ENCODE data around the gene STRIP2.
"Not testable (repeated sequence)": the region's sequence is repeated elsewhere in the genome, so short reads cannot be mapped to it uniquely, and the experiment has no call there.

The STRIP2 gene

DNA sequence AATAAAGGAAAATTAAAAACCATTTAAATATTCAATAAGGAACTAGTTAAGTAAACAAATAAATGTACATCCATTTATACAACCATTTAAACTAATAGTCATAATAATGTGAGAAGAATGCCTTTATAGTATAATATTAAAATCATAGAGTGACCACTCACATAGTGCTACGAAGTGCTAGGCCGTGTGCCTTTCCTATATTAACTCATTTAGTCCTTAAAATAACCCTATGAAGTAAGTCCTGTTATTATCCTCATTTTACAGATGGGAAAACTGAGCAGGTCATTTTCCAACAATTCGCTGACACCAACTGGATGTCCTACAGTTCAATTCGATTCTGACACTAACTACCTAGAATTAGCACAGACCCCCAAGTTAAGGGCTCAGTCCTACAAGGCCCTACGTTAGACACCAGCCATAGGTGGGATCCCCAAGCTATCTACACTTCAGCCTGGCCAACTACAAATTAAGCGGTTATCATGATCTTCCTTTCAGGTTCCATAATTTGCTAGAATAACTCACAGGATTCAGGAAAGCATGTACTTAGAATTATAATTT is 4.1 kb downstream of the STRIP2 start:
- peaks cover 9% of the 10 kb centered on the region in 2 donors for H3K4me1 ChIP-seq (ENCODE audit: control insufficient read depth in 2 of 2, insufficient read depth in 2 of 2, low read length in 2 of 2)
- no peaks in the 10 kb centered on the region for H3K9me3 ChIP-seq (ENCODE audit: control insufficient read depth in 2 of 2, low read length in 2 of 2)
- no peak overlapping the region for H3K27ac ChIP-seq (ENCODE audit: low read depth in 2 of 2, low read length in 2 of 2)
- H3K9ac ChIP-seq (ENCODE audit: low read depth in 1 of 2, low read length in 2 of 2) = no peak overlapping the region
- peaks cover 9 to 12% of the 10 kb centered on the region in 2 donors for H3K27me3 ChIP-seq (ENCODE audit: control insufficient read depth in 2 of 2, insufficient read depth in 2 of 2, low read length in 2 of 2)
- no peak overlapping the region for H3K4me3 ChIP-seq (ENCODE audit: low read length in 2 of 2)
- no peaks in the 10 kb centered on the region for H3K36me3 ChIP-seq (ENCODE audit: control insufficient read depth in 2 of 2, insufficient read depth in 2 of 2, low read length in 2 of 2)

DNA sequence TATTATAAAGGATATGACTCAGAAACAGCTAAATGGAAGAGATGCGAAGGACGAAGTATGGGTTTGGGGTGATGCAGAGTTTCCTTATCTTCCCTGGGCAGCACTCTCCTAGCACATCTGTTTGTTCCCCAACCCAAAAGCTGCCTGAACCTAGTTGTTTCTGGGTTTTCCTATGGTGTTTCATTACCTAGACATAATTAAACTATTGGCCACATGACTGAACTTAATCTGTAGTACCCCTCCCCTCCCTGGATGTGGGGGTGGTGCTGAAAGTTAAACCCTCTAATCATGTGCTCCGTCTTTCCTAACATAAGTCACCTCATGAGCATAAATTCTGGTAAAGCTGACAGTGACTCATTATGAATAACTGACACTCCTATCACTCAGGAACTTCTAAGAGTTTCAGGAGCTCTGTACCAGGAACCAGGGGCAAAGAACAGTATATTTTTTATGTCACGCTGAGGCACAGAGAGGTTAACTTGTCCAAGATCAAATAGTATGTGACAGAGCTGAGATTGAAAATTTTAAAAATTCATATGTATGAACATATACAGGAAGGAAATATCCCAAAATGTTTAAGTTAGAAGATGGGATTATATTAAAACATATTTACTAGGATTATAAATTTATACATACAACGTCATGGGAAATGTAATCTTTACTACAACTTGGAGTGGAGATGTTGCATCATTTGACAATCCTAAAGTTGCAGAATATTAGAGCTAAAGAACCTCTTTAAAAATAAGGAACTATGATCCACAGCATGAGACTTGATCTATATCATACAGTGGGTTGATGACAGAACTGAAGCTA is 4.8 kb downstream of the STRIP2 start:
- Histone ChIP-seq H3K9me3 (ENCODE audit: control insufficient read depth in 2 of 2, low read length in 2 of 2) (no peaks in the 10 kb centered on the region), H3K9ac (ENCODE audit: low read depth in 1 of 2, low read length in 2 of 2) (no peak overlapping the region), H3K27ac (ENCODE audit: low read depth in 2 of 2, low read length in 2 of 2) (no peak overlapping the region), H3K4me3 (ENCODE audit: low read length in 2 of 2) (no peak overlapping the region), H3K4me1 (ENCODE audit: control insufficient read depth in 2 of 2, insufficient read depth in 2 of 2, low read length in 2 of 2) (peaks cover 6% of the 10 kb centered on the region in 2 donors), H3K36me3 (ENCODE audit: control insufficient read depth in 2 of 2, insufficient read depth in 2 of 2, low read length in 2 of 2) (no peaks in the 10 kb centered on the region), H3K27me3 (ENCODE audit: control insufficient read depth in 2 of 2, insufficient read depth in 2 of 2, low read length in 2 of 2) (peaks cover 9 to 11% of the 10 kb centered on the region in 2 donors)

DNA sequence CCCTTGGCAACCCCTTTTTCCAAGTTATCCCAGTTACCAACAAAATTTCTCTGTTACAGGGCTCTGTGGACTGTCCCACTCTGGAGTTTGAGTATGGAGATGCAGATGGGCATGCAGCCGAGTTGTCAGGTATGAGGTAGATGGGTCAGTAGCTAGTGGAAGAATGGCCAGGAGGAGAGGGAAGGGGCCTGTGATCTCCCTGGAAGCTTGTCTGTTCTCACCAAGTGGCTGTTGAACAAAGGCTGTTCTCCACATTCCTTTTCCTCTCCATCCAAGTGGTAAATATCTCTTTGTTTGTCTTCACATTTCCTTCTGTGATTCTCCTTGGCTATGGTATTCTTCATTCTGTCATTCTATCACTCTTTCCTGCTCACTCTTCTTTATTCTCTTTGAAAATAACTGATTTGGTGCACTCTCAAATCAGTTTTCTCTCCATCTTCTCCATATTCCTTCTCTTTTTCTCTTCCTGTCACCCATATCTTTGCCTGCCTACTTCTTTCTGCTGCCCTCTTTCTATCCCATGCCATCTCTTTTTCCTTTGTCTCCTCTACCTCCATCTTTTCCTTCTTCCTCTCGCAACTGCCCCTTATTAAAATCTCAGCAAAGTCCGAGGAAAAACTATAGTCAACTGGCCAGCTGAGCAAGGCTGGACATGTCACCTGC is 5.9 kb downstream of the STRIP2 start:
- Histone ChIP-seq H3K36me3 (ENCODE audit: control insufficient read depth in 2 of 2, insufficient read depth in 2 of 2, low read length in 2 of 2) (no peaks in the 10 kb centered on the region), H3K27me3 (ENCODE audit: control insufficient read depth in 2 of 2, insufficient read depth in 2 of 2, low read length in 2 of 2) (peaks cover 3 to 8% of the 10 kb centered on the region in 2 donors), H3K4me1 (ENCODE audit: control insufficient read depth in 2 of 2, insufficient read depth in 2 of 2, low read length in 2 of 2) (peaks cover under 1% of the 10 kb centered on the region in 2 donors), H3K9ac (ENCODE audit: low read depth in 1 of 2, low read length in 2 of 2) (no peak overlapping the region), H3K9me3 (ENCODE audit: control insufficient read depth in 2 of 2, low read length in 2 of 2) (no peaks in the 10 kb centered on the region), H3K4me3 (ENCODE audit: low read length in 2 of 2) (no peak overlapping the region), H3K27ac (ENCODE audit: low read depth in 2 of 2, low read length in 2 of 2) (no peak overlapping the region)

DNA sequence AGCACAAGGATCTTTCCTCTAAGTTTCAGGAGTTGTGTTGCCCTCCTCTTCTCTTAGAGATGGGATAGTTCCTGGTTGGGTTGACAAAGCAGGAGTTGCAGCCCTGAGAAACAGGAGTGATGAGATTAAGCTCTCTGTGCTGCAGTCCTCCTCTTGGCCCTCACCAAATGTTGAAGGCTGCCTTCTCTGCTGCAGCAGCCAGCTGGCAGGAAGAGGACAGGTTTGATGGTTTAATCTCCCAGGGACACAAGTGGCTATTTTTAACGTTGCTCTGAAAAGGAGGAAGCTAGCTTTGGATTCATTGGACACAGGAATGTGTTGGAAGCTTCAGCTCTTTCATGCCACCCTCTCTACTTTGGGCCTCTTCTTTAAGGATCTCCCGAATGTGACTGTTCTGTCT is 9.4 kb downstream of the STRIP2 start:
- Histone ChIP-seq H3K27ac (ENCODE audit: low read depth in 2 of 2, low read length in 2 of 2) (no peak overlapping the region), H3K4me1 (ENCODE audit: control insufficient read depth in 2 of 2, insufficient read depth in 2 of 2, low read length in 2 of 2) (no peaks in the 10 kb centered on the region), H3K9ac (ENCODE audit: low read depth in 1 of 2, low read length in 2 of 2) (no peak overlapping the region), H3K9me3 (ENCODE audit: control insufficient read depth in 2 of 2, low read length in 2 of 2) (no peaks in the 10 kb centered on the region), H3K27me3 (ENCODE audit: control insufficient read depth in 2 of 2, insufficient read depth in 2 of 2, low read length in 2 of 2) (no peaks in the 10 kb centered on the region), H3K36me3 (ENCODE audit: control insufficient read depth in 2 of 2, insufficient read depth in 2 of 2, low read length in 2 of 2) (no peaks in the 10 kb centered on the region), H3K4me3 (ENCODE audit: low read length in 2 of 2) (no peak overlapping the region)

DNA sequence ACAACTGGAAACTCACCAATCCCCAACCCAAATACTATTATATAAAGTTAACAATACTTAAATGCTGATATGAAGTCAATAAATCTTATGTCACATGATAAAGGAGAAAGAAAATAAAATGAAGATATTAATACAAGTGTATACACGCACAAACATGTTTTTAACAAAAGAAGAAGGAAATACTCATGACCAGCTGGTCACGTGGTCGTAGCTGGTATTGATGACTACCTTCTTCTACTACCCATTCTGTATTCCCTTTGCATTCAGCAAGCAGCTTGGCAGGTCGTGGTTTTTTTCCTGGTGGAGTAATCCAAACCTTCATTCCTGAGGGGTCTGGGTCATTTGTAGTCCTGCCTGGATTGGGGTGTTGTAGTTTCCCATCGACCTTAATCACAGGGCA is 10.5 kb downstream of the STRIP2 start:
- H3K9ac ChIP-seq (ENCODE audit: low read depth in 1 of 2, low read length in 2 of 2); H3K36me3 ChIP-seq (ENCODE audit: control insufficient read depth in 2 of 2, insufficient read depth in 2 of 2, low read length in 2 of 2); H3K27me3 ChIP-seq (ENCODE audit: control insufficient read depth in 2 of 2, insufficient read depth in 2 of 2, low read length in 2 of 2); H3K27ac ChIP-seq (ENCODE audit: low read depth in 2 of 2, low read length in 2 of 2); H3K9me3 ChIP-seq (ENCODE audit: control insufficient read depth in 2 of 2, low read length in 2 of 2); H3K4me3 ChIP-seq (ENCODE audit: low read length in 2 of 2); H3K4me1 ChIP-seq (ENCODE audit: control insufficient read depth in 2 of 2, insufficient read depth in 2 of 2, low read length in 2 of 2): not testable (repeated sequence)

DNA sequence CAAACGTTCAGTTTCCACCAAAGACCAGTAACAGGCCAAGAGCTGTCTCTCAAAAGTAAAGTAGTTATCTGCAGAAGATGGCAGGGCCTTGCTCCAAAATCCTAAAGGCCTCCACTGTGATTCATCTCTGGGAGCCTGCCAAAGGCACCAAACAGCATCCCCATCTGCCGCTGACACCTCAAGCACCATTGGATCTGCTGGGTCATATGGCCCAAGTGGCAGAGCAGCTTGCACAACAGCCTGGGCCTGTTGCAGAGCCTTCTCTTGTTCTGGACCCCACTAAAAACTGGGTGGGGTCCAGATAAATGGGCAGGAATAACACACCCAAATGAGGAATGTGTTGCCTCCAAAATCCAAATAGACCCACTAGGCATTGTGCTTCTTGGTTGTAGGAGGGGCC is 12.7 kb downstream of the STRIP2 start:
- not testable (repeated sequence) for H3K27ac ChIP-seq (ENCODE audit: low read depth in 2 of 2, low read length in 2 of 2); H3K36me3 ChIP-seq (ENCODE audit: control insufficient read depth in 2 of 2, insufficient read depth in 2 of 2, low read length in 2 of 2); H3K4me1 ChIP-seq (ENCODE audit: control insufficient read depth in 2 of 2, insufficient read depth in 2 of 2, low read length in 2 of 2); H3K4me3 ChIP-seq (ENCODE audit: low read length in 2 of 2); H3K27me3 ChIP-seq (ENCODE audit: control insufficient read depth in 2 of 2, insufficient read depth in 2 of 2, low read length in 2 of 2); H3K9me3 ChIP-seq (ENCODE audit: control insufficient read depth in 2 of 2, low read length in 2 of 2); H3K9ac ChIP-seq (ENCODE audit: low read depth in 1 of 2, low read length in 2 of 2)

DNA sequence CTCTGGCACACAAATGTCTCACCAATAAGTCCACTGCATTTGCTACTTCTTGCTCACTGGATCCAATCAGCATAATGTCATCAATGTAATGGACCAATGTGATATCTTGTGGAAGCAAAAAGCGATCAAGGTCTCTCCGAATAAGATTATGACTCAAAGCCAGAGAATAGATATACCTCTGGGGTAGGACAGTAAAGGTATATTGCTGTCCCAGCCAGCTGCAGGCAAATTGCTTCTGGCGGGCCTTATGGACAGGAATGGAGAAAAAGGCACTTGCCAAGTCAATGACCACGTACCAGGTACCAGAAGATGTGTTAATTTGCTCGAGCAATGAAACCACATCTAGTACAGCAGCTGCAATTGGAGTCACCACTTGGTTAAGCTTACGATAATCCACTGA is 13.2 kb downstream of the STRIP2 start:
- not testable (repeated sequence) for H3K27ac ChIP-seq (ENCODE audit: low read depth in 2 of 2, low read length in 2 of 2); H3K4me1 ChIP-seq (ENCODE audit: control insufficient read depth in 2 of 2, insufficient read depth in 2 of 2, low read length in 2 of 2); H3K9ac ChIP-seq (ENCODE audit: low read depth in 1 of 2, low read length in 2 of 2); H3K36me3 ChIP-seq (ENCODE audit: control insufficient read depth in 2 of 2, insufficient read depth in 2 of 2, low read length in 2 of 2); H3K9me3 ChIP-seq (ENCODE audit: control insufficient read depth in 2 of 2, low read length in 2 of 2); H3K4me3 ChIP-seq (ENCODE audit: low read length in 2 of 2); H3K27me3 ChIP-seq (ENCODE audit: control insufficient read depth in 2 of 2, insufficient read depth in 2 of 2, low read length in 2 of 2)

DNA sequence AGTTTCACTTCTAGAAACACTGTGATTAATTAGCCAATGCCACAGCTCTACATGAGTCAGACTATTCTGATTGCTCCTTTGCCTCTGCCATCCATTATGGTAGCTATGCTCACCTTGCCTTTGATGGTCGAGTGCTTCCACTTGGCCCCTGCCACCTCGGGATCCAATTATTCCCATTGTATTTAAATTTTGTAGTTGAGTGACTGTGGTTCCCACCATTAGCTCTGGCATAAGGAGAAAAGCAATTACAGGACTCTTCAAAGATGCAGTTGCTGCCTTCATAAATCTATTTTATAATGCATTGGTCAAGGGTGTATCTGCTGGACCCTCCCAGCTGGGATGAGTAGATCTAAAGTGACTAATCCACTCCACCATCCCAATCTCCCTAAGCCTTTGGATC is 14.4 kb downstream of the STRIP2 start:
- not testable (repeated sequence) for H3K9ac ChIP-seq (ENCODE audit: low read depth in 1 of 2, low read length in 2 of 2); H3K27ac ChIP-seq (ENCODE audit: low read depth in 2 of 2, low read length in 2 of 2); H3K27me3 ChIP-seq (ENCODE audit: control insufficient read depth in 2 of 2, insufficient read depth in 2 of 2, low read length in 2 of 2); H3K4me1 ChIP-seq (ENCODE audit: control insufficient read depth in 2 of 2, insufficient read depth in 2 of 2, low read length in 2 of 2); H3K9me3 ChIP-seq (ENCODE audit: control insufficient read depth in 2 of 2, low read length in 2 of 2); H3K4me3 ChIP-seq (ENCODE audit: low read length in 2 of 2); H3K36me3 ChIP-seq (ENCODE audit: control insufficient read depth in 2 of 2, insufficient read depth in 2 of 2, low read length in 2 of 2)

DNA sequence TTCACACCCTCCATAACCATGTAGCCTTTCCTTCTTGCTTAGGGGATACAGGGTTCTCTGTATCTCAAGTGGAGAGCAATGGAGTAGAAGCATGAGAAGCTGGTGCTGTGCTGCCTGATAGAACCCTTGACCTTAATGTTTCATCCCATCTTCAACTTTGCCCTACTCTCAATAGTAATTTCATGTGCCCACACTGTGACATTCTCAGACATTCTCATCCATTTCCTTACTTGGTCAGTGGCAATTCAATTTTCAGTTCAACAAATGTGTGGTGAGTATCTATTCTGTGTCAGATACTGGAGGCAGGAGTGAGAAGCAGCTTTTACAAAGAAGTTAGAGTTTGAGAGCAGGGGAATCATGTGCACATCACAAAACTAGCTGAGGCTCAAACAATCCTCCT is 16.1 kb downstream of the STRIP2 start:
- no peak overlapping the region for H3K9ac ChIP-seq (ENCODE audit: low read depth in 1 of 2, low read length in 2 of 2)
- no peaks in the 10 kb centered on the region for H3K4me1 ChIP-seq (ENCODE audit: control insufficient read depth in 2 of 2, insufficient read depth in 2 of 2, low read length in 2 of 2)
- H3K27me3 ChIP-seq (ENCODE audit: control insufficient read depth in 2 of 2, insufficient read depth in 2 of 2, low read length in 2 of 2) = no peaks in the 10 kb centered on the region
- no peak overlapping the region for H3K27ac ChIP-seq (ENCODE audit: low read depth in 2 of 2, low read length in 2 of 2)
- H3K9me3 ChIP-seq (ENCODE audit: control insufficient read depth in 2 of 2, low read length in 2 of 2) = no peaks in the 10 kb centered on the region
- H3K36me3 ChIP-seq (ENCODE audit: control insufficient read depth in 2 of 2, insufficient read depth in 2 of 2, low read length in 2 of 2) = no peaks in the 10 kb centered on the region
- H3K4me3 ChIP-seq (ENCODE audit: low read length in 2 of 2) = no peak overlapping the region

DNA sequence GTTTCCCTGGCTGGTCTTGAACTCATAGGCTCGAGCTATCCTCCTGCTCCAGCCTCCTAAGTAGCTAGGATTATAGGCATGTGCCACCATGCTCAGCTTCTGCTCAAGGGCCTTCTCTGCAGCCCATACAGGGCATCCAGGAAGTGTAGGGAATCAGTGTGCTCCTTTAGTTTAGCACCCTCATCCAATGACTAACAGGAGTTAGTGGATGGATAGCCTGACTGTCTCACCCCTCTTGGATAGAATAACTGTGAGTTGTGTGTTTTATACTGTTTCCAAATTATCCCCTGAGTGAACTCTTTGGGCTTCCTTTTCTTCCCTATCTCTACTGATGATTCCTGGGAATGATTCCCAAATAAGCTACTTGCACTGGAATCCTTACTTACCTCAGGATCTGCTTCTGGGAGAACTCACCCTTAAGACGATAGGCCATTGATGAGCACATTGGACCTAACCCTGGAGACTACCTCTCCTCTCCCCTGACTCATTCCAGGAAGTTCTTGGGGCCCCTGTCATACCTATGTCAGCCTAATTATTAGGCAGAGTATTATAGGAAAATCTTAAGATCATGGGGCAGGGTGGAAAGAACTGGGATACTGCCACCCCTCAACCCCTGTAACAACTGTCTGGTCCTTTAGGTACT is 18.5 kb downstream of the STRIP2 start:
- H3K4me3 ChIP-seq (ENCODE audit: low read length in 2 of 2) = no peak overlapping the region
- H3K27me3 ChIP-seq (ENCODE audit: control insufficient read depth in 2 of 2, insufficient read depth in 2 of 2, low read length in 2 of 2) = no peaks in the 10 kb centered on the region
- H3K4me1 ChIP-seq (ENCODE audit: control insufficient read depth in 2 of 2, insufficient read depth in 2 of 2, low read length in 2 of 2) = no peaks in the 10 kb centered on the region
- H3K27ac ChIP-seq (ENCODE audit: low read depth in 2 of 2, low read length in 2 of 2) = no peak overlapping the region
- H3K9ac ChIP-seq (ENCODE audit: low read depth in 1 of 2, low read length in 2 of 2) = no peak overlapping the region
- no peaks in the 10 kb centered on the region for H3K9me3 ChIP-seq (ENCODE audit: control insufficient read depth in 2 of 2, low read length in 2 of 2)
- no peaks in the 10 kb centered on the region for H3K36me3 ChIP-seq (ENCODE audit: control insufficient read depth in 2 of 2, insufficient read depth in 2 of 2, low read length in 2 of 2)

Measured in mucosa of rectum (tissue), 2 donors.